ENCODE data around the gene TCEANC2.
"Not testable (repeated sequence)": the region's sequence is repeated elsewhere in the genome, so short reads cannot be mapped to it uniquely, and the experiment has no call there.

TCEANC2 gene

GRCh38 chr1:54052934-54053744 lies at the start of gene TCEANC2, which contains the start of gene TMEM59:
TSS of gene TCEANC2 (plus strand) at chr1:54053608. CDS start at chr1:54054423, 815 bp downstream.
TSS of gene TMEM59 (minus strand) at chr1:54053204. CDS start at chr1:54053188, 16 bp downstream.
- peak; percentile 99 for DNase-seq

GRCh38 chr1:54003750-54004480 lies 49.5 kb upstream of the TCEANC2 start:
- DNase-seq, result not testable (repeated sequence)

GRCh38 chr1:54004481-54005049 lies 48.8 kb upstream of the TCEANC2 start:
- no peak for DNase-seq

DNA sequence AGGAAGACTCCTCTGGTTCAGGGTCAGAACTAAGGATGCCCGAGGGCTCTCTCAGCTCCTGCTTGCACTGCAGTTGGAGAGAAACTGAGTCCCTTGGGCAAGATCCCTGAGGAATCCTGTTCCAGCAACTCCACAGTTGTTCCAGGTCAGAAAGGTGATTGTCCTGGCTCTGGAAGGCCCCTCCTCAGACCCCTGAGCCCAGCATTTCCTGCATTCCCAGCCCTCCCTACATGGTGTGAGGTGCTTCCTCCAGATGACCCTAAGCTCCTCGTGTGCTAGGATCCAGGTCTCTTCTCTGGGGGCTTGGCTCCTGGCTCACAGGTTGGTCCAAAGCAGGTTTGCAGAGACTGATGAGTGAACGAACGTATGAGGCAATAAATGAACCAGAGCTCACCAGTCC lies 46.9 kb upstream of the TCEANC2 start:
- no peak for DNase-seq

GRCh38 chr1:54007613-54008012 lies 45.8 kb upstream of the TCEANC2 start:
- no peak for DNase-seq

DNA sequence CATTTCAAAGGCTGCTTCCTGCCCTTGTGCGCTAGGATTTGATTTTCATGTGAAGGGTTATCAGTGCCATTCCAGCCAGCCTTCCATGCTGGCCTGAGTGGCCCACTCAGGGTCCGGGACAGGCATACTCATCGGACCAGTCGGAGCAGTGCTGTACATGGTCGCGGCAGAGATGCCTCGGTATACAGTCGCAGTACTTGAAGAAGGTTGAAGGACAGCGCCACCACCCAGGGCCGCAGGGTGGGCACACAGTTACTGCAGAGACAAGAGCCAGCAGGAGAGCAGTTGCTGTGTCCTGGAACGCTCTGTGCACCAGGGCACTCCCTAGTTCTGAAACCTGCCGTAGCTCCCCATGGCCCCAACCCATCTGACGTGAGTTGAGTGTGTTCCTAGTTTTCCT lies 44.5 kb upstream of the TCEANC2 start:
- DNase-seq, result no peak

DNA sequence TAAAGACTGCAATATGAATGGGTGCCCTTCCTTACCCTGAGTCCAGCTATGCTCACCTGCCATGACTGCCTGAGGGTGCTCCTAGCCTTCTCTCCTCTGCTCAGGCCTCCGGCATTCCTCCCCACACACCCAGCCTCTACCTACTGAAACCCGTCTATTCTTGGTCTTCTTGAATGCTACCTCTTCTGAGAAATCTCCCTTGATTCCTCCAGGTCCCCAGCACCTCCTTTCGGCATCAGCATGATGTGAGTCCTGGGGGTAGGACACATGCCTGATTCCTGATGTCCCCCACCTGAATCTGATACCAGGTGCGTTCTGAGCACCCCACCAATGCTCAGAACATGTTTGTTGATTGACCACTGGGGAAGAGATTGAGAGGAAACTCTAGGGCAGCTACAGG lies 44.0 kb upstream of the TCEANC2 start:
- no peak for DNase-seq

DNA sequence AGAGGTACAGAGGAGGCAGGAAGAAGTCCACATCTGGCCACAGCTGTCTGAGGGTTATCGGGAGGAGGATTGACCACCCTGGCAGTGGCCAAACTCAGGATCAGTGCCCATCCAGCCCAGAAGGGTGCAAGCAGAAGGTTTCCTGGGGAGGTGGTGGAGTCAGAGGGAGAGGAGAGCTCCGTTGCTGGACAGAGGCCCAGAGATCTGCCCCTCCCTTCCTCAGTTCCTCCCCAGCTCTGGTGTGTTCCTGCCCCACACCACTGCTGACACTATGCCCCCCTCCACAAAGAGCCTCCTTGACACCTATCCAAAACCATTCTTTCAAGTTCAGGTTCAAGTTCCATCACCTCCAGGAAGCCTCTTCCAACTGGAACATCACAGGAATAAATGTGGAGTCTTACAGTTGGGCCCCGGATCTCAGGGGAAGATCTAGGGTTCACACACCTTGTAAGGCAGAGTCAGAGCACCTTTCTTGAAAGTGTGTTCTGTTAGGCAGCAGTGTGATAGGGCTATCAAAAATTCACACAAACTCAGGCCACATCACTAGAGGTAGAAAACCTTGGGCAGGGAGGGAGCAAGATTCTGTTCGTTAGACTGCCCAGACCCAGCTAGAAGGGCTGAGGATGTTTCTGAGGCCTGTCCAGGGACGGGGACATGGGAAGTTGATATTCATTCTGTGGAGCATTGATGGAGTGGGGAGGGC lies 42.8 kb upstream of the TCEANC2 start:
- DNase-seq, result no peak

DNA sequence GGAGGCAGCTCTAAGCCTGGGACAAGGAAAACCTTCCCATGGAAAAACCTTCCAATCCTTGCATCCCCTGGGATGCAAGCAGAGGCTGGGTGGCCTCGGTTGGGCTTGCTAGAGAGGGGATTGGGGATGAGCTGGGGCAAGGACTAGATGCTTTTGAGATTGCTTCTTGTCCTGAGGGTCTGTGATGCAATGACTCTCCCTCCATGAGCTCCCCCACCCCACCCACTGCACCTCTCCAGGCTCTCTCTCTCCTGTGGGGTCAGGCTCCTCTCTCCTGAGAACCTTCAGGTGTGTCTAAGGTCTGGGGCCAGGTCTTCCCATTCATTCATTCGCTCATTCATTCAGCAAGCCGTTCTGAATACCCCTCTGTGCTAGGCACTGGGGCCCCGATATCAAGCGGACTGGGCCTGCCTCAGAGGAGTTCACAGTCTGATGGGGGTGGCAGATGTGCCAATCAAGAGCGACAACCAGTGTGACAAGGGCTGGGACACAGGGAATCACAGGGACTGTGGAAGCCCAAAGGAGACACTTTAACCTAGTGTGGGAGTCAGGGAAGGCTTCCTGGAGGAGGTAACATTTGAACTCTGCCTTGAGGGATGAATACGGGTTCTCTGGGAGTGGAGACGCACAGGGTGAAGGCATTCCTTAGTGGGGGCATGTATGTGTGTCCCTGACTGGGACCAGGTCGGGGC lies 41.9 kb upstream of the TCEANC2 start:
- DNase-seq, result no peak

DNA sequence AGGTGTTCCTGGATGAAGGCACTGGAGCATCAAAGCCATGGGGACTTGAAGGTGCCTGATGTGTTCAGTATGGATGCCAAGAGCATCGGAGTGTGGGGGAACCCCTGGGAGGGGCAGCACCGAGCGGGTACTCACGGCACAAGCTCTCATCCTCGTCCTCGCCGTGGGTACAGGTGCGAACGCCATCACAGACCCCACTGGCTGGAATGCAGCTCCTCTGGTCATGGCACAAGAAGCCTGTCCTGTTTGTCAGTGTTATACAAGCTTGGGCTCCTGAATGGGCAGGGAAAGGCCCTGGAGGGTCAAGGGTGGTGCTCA lies 41.4 kb upstream of the TCEANC2 start:
- no peak for DNase-seq

- no peak for DNase-seq
Measured at GRCh38 chr1:54012863-54013262, 40.5 kb upstream of the TCEANC2 start.

DNA sequence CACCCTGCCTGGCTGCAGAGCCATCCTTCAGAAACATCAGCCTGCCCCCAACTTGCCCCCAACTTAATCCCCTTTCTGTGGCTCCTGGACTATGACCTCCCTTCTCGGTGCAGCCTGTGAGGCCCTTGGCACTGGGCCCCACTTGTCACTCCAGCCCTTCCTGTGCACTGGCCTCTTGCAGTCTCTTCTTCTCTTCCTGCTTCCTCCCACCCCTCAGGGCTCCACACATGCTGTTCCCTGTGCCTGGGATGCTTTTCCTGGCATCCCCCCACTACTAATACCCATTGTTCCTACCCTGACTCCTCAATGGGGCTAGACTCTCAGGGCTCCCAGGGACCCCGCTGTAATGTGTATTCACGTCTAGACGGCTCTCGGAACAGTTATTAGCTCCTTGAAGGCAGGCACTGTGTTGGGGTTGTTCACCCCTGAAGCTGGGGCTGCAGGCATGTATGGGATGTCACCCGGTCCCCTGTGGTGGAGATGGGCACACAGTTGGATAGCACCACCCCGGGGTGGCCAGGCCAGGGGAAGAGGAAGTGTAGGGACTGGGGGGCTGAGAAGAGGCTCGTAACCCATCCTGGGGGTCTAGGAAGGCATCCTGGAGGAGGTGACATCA lies 39.9 kb upstream of the TCEANC2 start:
- no peak for DNase-seq

- no peak for DNase-seq
Measured at GRCh38 chr1:54014009-54014629, 39.3 kb upstream of the TCEANC2 start.

GRCh38 chr1:54016343-54017282 lies 36.8 kb upstream of the TCEANC2 start:
- no peak for DNase-seq

- DNase-seq, result no peak
Measured at GRCh38 chr1:54017979-54018378, 35.4 kb upstream of the TCEANC2 start, which contains the start of gene LDLRAD1. TSS of gene LDLRAD1 (minus strand) at chr1:54018186. CDS start at chr1:54018112, 74 bp downstream.

DNA sequence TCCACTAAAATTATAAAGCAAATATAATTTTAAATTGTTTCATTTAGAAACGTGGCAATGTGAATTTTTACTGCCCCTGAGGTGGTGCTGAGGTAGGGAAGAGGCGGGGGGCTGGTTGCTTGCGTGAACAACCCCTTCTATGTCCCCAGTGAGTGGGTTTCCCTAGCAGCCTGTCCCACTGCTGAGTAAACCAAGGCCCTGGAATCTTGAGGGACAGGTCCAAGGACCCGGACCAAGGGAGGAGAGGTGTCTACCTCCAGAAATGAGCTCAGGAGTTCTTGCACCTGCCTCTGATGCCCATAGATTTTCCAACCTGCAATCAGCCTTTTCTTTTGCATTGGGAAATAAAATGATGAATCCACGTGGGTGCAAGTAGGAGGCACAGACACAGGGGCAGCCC lies 34.8 kb upstream of the TCEANC2 start:
- no peak for DNase-seq

DNA sequence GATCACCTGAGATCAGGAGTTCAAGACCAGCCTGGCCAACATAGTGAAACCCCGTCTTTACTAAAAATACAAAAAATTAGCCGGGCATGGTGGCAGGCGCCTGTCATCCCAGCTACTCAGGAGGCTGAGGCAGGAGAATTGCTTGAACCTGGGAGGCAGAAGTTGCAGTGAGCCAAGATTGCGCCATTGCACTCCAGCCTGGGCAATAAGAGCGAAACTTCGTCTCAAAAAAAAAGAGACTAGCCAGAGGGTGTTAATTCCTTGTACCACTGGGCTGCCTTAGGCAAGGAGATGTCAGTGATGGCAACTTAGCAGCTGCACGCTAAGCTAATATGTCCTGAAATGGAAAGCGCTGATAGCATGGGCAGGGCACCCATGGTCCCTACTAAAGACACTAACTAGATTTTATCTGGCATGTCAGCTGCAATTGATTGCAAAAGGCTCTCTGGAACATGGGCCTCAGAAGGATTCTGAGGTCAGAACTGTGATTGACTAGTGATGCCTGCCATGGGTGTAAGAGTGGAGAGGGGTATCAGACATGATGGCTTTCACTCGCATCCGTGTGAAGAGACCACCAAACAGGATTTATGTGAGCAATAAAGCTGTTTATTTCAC lies 33.7 kb upstream of the TCEANC2 start:
- DNase-seq, result not testable (repeated sequence)

GRCh38 chr1:54024358-54024757 lies 29.1 kb upstream of the TCEANC2 start:
- DNase-seq, result no peak

DNA sequence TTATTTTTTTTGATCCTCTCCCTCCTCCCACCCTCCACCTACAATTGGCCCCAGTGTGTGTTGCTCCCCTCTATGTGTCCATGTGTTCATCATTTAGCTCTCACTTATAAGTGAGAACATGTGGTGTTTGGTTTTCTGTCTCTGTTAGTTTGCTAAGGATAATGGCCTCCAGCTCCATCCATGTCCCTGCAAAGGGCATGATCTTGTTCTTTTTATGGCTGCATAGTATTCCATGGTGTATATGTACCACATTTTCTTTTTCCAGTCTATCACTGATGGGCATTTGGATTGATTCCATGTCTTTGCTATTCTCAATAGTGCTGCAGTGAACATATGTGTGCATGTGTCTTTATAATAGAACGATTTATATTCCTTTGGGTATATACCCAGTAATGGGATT lies 28.6 kb upstream of the TCEANC2 start:
- not testable (repeated sequence) for DNase-seq

DNA sequence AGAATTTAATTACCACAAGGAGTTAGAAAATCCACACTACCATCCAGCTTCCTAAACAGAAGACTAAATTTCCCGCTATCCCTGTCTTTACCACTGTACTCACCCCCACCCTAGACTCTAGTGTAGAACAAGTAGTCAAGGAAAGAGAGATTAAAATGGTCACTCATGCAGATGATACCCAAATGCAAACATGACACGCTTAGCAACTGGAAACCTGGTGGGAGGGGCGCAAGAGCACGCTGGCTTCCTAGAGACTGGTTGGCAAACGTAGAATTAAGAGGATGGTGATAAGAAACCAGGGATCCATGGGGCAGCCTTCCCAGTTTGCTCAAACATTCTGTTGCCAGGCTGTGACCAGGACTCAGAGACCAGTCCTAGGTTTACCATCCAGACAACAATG lies 25.6 kb upstream of the TCEANC2 start:
- no peak for DNase-seq
